Measurements from ENCODE around the gene TGFA. TPM values are rescaled to one million over a fixed set of nuclear protein-coding genes. Genes with fewer than 3 reads are reported as not detected.
A peak's percentile ranks its signal among the peaks of the same experiment; 100 is the strongest.

The TGFA gene
- total RNA-seq, 2 donors from 2014 or later, result 13.5 to 18.5 TPM

DNA sequence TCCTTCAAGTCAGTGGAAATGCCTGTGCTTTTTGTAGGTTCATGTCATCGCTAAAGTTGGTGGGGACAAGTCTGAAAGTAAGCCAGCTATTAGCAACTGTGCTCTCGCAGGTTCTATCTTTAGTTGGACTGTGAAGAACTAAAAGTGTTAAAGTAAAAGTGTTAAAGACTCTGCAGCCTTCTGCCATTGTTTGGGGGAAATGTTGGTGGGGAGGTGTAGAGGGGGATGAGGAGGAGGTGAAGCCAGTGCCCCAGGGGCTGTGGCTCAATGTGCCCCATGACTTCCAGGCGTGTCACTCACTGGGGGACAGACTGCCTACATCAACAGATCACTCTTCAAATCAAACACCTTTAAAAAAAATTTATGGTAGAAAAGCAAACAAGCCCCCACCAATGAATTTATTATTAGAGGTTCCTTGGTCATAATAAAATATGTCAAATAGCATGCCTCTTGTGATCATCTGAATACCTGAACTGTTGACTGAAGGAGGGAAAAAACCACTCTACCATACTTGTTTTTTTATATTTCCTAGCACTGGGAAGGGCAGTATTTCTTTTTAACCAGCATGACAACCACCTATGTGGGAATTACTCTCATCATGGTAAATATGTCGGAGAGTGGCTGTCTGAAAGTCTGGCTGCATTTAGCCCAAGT is 19.3 kb downstream of the TGFA start:
- no peak overlapping the region for H3K4me3 ChIP-seq
- no peaks in the 10 kb centered on the region for H3K36me3 ChIP-seq (replicated peaks in 1 of 2; ENCODE audit: insufficient read depth in 1 of 2, low read depth in 2 of 2)
- H3K27ac ChIP-seq, result no peak overlapping the region
- peaks cover 11% of the 10 kb centered on the region for H3K4me1 ChIP-seq
- WGBS, 2 donors, result 76 to 88% methylated on average over 4 of the region's 4 CpGs
- DNase-seq (no peak), ATAC-seq (no peak)
- H3K9me3 ChIP-seq, result no peaks in the 10 kb centered on the region
- TF ChIP-seq, protein P1, sequence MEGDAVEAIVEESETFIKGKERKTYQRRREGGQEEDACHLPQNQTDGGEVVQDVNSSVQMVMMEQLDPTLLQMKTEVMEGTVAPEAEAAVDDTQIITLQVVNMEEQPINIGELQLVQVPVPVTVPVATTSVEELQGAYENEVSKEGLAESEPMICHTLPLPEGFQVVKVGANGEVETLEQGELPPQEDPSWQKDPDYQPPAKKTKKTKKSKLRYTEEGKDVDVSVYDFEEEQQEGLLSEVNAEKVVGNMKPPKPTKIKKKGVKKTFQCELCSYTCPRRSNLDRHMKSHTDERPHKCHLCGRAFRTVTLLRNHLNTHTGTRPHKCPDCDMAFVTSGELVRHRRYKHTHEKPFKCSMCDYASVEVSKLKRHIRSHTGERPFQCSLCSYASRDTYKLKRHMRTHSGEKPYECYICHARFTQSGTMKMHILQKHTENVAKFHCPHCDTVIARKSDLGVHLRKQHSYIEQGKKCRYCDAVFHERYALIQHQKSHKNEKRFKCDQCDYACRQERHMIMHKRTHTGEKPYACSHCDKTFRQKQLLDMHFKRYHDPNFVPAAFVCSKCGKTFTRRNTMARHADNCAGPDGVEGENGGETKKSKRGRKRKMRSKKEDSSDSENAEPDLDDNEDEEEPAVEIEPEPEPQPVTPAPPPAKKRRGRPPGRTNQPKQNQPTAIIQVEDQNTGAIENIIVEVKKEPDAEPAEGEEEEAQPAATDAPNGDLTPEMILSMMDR (IDR thresholded peaks at IDR 0.05), result no peak
- TF ChIP-seq POLR2A (IDR thresholded peaks at IDR 0.05), result no peak
- H3K27me3 ChIP-seq, result no peaks in the 10 kb centered on the region
- intact Hi-C loops (cut with DNase I), result no loop called here

DNA sequence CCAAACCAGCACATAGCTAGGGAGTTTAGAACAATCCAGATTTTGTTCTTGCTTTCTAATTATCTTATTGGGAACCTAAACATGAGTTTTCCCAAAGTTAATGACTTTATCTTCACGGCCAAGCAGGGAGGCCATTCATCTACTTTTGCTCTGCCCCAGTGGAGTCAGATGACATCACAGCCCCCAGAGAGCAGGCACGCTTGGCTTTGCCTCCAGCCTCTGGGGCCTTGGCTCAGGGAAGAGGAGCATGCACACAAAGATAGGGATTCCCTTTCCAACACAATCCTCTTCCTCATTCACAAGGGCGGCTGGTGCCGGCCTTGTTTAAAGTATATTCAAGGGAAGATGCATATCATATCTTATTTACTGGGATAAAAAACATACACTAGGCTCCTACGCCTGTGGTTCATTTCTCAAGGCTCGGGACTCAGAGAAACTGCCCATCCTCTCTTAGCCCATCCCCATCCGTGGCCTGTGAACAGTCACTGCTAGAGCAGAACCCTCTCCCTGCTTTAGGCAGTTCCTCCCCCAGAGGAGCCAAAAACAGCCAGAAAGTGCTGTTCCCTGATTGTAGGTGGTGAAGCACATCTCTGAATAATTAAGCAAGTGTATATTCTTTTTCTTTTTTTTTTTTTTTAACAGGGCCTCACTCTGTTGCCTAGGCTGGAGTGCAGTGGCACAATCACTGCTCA is 21.2 kb downstream of the TGFA start:
- Histone ChIP-seq H3K36me3 (replicated peaks in 1 of 2; ENCODE audit: insufficient read depth in 1 of 2, low read depth in 2 of 2) (no peaks in the 10 kb centered on the region), H3K4me3 (no peak overlapping the region), H3K27me3 (no peaks in the 10 kb centered on the region), H3K4me1 (peaks cover 23% of the 10 kb centered on the region), H3K9me3 (no peaks in the 10 kb centered on the region), H3K27ac (no peak overlapping the region)
- ATAC-seq, result no peak
- no peak for TF ChIP-seq POLR2A (IDR thresholded peaks at IDR 0.05)
- TF ChIP-seq, protein P1 (IDR thresholded peaks at IDR 0.05), result no peak
- WGBS, 2 donors, result 82 to 84% methylated on average over 7 of the region's 7 CpGs
- DNase-seq, result no peak
- intact Hi-C loops (cut with DNase I), result no loop called here

DNA sequence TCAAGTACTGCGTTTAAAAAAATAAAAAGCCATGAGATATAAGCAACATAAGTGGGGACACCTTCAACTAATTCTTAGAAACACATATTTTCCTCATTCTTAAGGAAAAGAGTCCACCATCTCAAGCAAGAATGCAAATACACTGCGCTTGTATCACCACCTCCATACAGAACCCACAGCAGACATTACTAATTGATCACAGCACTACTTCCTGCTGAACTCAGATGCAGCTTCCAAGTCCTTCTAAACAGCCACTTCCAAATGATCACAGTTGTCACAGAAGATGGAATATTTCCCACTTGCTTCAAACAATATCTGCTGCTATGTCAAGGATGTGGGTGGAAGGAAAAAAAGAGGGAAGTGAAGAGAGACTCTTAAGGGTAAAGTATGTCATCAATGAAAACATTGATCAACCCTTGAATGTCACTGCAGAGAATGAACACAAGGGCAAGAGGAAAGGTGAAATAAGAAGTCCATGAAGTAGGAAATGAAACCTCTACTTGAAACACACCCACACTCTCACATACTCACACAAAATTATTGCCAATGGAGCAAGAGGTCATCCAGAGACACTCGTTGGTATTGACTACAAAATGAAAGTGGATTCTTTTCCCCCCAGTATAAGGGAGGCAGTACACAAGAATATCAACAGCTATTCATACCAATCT is 22.1 kb downstream of the TGFA start:
- intact Hi-C loops (cut with DNase I), result no loop called here
- no peaks in the 10 kb centered on the region for H3K27me3 ChIP-seq
- DNase-seq (no peak), ATAC-seq (no peak)
- H3K36me3 ChIP-seq (replicated peaks in 1 of 2; ENCODE audit: insufficient read depth in 1 of 2, low read depth in 2 of 2), result no peaks in the 10 kb centered on the region
- no peaks in the 10 kb centered on the region for H3K9me3 ChIP-seq
- H3K4me3 ChIP-seq, result no peak overlapping the region
- 85 to 88% methylated on average over 3 of the region's 3 CpGs for WGBS, 2 donors
- peaks cover 24% of the 10 kb centered on the region for H3K4me1 ChIP-seq
- no peak for TF ChIP-seq POLR2A (IDR thresholded peaks at IDR 0.05)
- TF ChIP-seq, protein P1 (IDR thresholded peaks at IDR 0.05), result no peak
- H3K27ac ChIP-seq, result no peak overlapping the region

DNA sequence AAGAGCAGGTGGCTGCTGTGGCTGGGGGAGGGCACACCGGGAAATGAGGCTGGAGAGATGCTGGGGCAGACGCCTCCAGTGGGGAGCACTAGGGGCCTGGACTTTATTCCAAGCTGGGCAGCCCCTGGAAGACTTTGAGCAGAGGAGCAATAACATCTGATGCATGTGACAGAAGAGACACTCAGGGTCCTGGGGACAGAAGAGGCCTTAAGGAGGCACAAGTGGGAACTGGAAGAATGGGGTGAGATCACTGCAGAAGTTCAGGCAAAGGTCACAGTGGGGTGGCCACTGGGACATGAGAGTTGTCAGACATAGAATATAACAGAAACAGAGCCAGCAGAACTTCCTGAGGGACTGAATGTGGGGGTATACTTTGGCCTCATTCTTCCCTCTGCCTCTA is 24.0 kb downstream of the TGFA start:
- Histone ChIP-seq H3K36me3 (replicated peaks in 1 of 2; ENCODE audit: insufficient read depth in 1 of 2, low read depth in 2 of 2) (no peaks in the 10 kb centered on the region), H3K4me3 (no peak overlapping the region), H3K27me3 (no peaks in the 10 kb centered on the region), H3K27ac (peak overlapping the region in 2 of 4 donors; percentile 6 to 74), H3K4me1 (peaks cover 43% of the 10 kb centered on the region), H3K9me3 (no peaks in the 10 kb centered on the region)
- TF ChIP-seq POLR2A (IDR thresholded peaks at IDR 0.05), result no peak
- TF ChIP-seq, protein P1 (IDR thresholded peaks at IDR 0.05), result no peak
- DNase-seq, result no peak
- ATAC-seq, result no peak
- WGBS, 2 donors, result 79 to 100% methylated on average over 2 of the region's 2 CpGs
- intact Hi-C loops (cut with DNase I), result no loop called here

Measured in body of pancreas (tissue), 4 donors.